Central memory CD8-positive, alpha-beta T cell (primary cell): ENCODE measurements around the gene HSPA4.

Experiments used
- ATAC-seq: fragments of 150-1000 bp; cut with Tn5 transposase; replicated peaks from 2 replicates; pipeline ENCODE4 v1.10.0; 2022; ENCODE audit warnings: mild to moderate bottlenecking, moderate FRiP score, moderate number of reproducible peaks; ENCODE audit not compliant: poor library complexity, severe bottlenecking; ENCODE audit errors: extremely low read depth
- DNase-seq, 2 donors: peaks; one replicate each; pipeline ENCODE4 v3.0.0; 2021; ENCODE audit warnings: low spot score in 2 of 2
- H3K27ac Mint-ChIP-seq: one replicate; pipeline ENCODE4 v1.8.0; 2022; ENCODE audit warnings: low read depth, mild to moderate bottlenecking, moderate library complexity, mixed read lengths
- H3K27me3 Mint-ChIP-seq: one replicate; pipeline ENCODE4 v1.8.0; 2022; ENCODE audit warnings: mixed read lengths
- H3K36me3 Mint-ChIP-seq: one replicate; pipeline ENCODE4 v1.8.0; 2022; ENCODE audit warnings: mild to moderate bottlenecking, moderate library complexity, mixed read lengths; ENCODE audit not compliant: insufficient read depth
- H3K4me1 Mint-ChIP-seq: one replicate; pipeline ENCODE4 v1.8.0; 2022; ENCODE audit warnings: mixed read lengths
- H3K4me3 Mint-ChIP-seq: one replicate; pipeline ENCODE4 v1.8.0; 2022; ENCODE audit warnings: mild to moderate bottlenecking, moderate library complexity, mixed read lengths
- H3K9me3 Mint-ChIP-seq: one replicate; pipeline ENCODE4 v1.8.0; 2022; ENCODE audit warnings: mixed read lengths

Gene HSPA4

DNA sequence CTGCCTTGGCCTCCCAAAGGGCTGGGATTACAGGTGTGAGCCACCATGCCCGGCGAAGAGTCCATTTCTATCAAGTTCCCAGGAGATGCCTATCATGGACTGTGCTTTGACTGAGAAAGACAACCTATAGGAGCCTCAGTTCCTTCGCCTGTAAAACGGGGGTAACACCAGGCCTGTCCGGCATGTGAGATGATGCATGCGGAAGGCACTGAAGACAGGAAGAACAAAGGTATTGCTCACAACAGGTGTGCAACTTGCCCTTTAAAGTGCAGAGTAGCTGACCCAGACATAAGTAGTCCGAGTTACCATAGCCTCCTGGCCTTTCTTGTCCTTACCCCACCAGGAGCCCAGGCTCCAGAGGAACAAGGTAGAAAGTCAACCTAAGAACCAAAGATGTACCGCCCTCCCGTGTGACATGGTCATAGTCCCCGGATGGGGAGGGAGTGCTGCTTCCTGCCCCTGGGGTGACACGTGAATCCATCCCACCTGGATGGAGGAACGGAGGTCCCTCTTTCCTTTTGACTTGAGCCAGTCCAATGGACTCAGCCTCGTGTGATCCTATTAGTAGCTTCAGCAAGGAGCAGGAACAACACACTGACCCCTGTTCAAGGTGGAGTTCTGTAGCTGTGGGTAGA, 60.3 kb downstream of the HSPA4 start:
- DNase-seq (no peak), ATAC-seq (no peak)
- Mint-ChIP-seq H3K36me3 (no peaks in the 10 kb centered on the region), H3K4me3 (no peak overlapping the region), H3K9me3 (no peaks in the 10 kb centered on the region), H3K27me3 (no peaks in the 10 kb centered on the region), H3K4me1 (peaks cover 18% of the 10 kb centered on the region), H3K27ac (no peak overlapping the region)

DNA sequence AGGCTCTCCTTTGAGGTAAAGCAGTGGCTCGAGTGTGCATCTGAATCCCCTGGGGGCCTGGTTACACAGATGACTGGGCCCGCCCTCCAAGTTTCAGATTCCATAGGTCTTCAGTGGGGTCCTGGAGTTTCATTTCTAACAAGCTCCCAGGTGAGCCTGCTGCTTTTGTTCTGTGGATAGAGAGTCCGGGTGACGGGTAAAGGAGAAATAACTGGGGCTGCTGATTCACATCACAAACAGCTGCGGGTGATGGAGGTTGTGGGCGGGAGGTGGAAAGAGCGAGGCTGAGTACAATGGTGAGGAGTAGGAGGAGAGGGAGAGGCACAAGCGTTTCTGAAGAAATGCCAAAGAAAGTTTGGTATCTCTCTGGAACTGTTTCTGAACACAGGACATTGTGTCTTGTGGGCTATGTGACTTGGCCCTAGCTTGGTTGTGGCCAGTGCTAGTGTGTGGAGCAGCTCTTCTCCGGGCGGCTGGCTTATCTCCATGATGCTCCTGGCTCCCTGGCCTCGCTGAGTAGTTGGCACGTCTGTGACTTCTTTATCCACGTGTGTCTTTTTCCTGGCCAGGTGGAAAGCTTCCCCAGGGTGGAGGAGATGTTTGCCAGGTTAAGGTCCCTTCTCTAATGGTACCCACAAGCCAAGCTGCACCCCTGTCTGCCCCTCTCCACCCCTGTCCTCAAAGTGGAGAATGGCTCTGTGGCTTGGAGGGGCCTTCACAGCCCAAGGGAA, 61.7 kb downstream of the HSPA4 start:
- Mint-ChIP-seq H3K4me1 (peaks cover 10% of the 10 kb centered on the region), H3K27ac (no peak overlapping the region), H3K36me3 (no peaks in the 10 kb centered on the region), H3K27me3 (no peaks in the 10 kb centered on the region), H3K4me3 (no peak overlapping the region), H3K9me3 (no peaks in the 10 kb centered on the region)
- DNase-seq (no peak), ATAC-seq (no peak)

DNA sequence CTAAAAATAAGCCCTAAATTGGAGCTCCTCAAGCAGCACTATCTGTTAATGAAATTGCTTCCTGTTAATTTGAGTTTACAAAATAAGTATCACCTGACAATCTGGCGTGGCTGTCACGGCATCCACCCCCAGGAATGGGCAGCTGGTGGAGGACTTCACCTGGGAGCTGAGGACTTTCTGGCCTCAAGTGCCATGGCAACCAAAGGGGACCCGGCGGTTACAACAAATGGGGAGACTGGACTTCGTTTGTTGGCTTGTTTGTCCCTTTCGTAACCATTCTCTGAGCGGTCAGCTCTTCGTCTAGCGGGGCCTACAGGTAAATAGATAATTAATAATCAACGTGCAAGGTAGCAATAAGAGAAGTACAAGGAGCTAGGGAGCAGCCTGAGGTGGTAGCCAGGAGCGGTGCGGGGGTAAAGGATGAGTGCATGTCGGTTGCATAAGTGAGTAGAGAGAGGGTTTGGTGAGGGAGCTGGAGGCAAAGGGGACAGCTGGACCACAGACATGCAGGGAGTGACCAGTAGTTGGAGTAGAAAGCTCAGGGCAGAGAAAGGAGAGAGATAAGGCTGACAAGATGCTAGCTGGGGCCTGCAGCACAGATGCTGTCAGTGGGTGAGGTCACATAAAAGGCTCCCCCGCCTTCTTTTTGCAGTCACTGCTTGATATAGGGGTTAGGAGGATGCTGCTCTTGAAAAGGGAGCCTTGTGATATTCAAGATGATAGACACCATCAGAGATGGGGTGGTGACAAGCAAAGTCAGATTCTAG, 62.5 kb downstream of the HSPA4 start:
- Mint-ChIP-seq H3K4me1 (peaks cover 9% of the 10 kb centered on the region), H3K4me3 (no peak overlapping the region), H3K9me3 (no peaks in the 10 kb centered on the region), H3K27me3 (no peaks in the 10 kb centered on the region), H3K27ac (no peak overlapping the region), H3K36me3 (no peaks in the 10 kb centered on the region)
- no peak for DNase-seq
- no peak for ATAC-seq

DNA sequence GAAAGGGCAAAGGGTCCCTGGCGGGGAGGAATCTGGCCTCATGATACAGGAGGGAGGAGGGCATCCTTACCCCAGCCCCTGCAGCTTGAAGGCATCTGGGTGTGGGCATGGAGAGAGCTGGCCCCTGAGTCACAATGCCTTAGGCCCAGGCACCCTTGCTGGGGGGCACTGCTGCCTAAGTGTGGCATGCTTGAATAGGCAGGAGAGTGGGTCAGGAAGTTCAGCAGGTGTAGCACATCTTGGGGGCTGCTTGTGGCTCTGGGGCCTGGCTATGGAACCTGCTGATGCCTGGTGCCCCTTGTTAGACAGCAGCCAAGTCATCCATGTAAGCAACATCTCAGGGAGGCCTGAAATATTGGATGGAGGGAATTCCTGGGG, 63.1 kb downstream of the HSPA4 start:
- Mint-ChIP-seq H3K4me1 (peaks cover 9% of the 10 kb centered on the region), H3K4me3 (no peak overlapping the region), H3K27me3 (no peaks in the 10 kb centered on the region), H3K27ac (no peak overlapping the region), H3K9me3 (no peaks in the 10 kb centered on the region), H3K36me3 (no peaks in the 10 kb centered on the region)
- no peak for ATAC-seq
- DNase-seq, result no peak

DNA sequence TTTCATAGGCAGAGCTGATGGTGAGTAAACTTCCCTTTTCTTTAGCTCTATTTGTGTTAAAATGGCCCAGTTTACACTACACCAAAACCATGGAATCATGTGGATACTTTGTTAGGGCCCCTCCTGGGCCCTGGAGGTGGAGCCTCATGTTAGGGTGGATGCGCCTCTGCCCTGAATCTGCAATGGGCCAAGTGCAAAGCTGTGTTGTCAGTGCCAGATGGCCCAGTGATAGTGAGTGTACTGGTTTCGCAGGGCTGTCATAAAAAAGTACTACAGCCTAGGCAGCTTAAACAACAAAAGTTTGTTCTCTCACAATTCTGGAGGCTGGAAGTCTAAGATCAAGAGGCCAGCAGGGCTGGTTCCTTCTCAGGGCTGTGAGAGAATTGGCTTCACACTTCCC, 64.8 kb downstream of the HSPA4 start:
- H3K4me3 Mint-ChIP-seq, result no peak overlapping the region
- no peaks in the 10 kb centered on the region for H3K9me3 Mint-ChIP-seq
- ATAC-seq, result no peak
- no peak overlapping the region for H3K27ac Mint-ChIP-seq
- H3K4me1 Mint-ChIP-seq, result no peaks in the 10 kb centered on the region
- no peaks in the 10 kb centered on the region for H3K27me3 Mint-ChIP-seq
- no peak for DNase-seq
- no peaks in the 10 kb centered on the region for H3K36me3 Mint-ChIP-seq

DNA sequence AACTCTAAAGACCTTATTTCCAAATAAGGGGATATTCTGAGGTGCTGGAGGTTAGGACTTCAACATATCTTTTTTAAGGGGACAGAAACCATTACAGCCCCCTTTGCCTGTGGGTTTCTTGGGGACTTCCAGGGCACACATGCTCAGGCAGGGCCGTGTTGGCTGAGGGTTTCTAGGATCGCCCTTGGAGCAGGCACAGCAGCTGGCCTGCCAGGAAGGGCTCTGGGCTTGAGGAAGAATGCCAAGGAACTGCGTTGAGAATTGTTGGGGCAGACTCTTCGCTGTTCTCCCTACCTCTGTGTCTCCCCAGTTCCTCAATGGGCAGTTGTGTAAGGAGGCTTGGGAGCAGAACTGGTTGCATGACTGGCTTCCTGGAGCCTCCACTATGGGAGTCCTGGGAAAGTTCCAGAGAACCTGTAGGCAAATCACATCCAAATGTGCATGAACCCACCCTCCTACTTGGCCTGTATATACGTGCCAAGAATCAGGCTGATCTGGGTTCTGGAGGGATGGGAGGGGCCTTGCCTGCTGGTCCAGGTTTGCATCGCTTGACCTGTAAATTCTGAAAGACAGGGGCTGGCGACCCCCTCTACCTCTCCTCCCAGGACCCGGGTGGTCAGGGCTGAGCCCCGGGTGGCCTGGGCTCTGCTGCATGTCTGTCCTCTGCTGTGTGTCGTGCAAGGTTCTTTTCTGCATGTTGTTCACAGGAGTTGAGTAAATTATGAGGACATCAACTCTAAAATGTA, 65.5 kb downstream of the HSPA4 start:
- Mint-ChIP-seq H3K4me1 (no peaks in the 10 kb centered on the region), H3K27me3 (no peaks in the 10 kb centered on the region), H3K4me3 (no peak overlapping the region), H3K9me3 (no peaks in the 10 kb centered on the region), H3K27ac (no peak overlapping the region), H3K36me3 (no peaks in the 10 kb centered on the region)
- no peak for ATAC-seq
- no peak for DNase-seq

DNA sequence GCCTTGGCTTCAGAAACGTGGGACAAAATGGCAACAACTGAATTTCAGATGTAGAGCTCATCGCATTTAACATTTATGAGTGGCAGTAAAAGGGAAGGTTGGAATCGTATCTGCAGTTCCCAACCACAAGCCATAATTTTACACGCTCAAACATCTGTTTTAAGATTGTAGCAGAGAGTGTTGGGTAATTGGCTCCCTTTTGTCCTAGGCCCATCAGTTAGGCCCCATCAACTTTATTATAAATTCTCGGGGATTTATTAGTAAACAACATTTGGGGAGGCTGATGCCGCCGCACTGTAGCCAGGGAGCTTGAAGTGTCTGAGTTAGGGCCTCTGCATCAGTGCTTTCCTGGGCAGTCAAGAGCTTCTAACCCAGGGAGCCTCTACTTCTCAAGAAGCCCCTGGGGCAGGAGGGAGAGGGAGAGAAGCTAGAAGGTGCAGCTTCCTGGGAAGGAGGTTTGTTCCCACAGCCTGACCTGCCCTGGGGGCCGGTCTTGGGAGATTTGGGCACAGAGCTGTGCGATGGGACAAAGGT, 66.2 kb downstream of the HSPA4 start:
- Mint-ChIP-seq H3K27ac (no peak overlapping the region), H3K36me3 (no peaks in the 10 kb centered on the region), H3K9me3 (no peaks in the 10 kb centered on the region), H3K4me1 (no peaks in the 10 kb centered on the region), H3K4me3 (no peak overlapping the region), H3K27me3 (no peaks in the 10 kb centered on the region)
- ATAC-seq (no peak), DNase-seq (no peak)

DNA sequence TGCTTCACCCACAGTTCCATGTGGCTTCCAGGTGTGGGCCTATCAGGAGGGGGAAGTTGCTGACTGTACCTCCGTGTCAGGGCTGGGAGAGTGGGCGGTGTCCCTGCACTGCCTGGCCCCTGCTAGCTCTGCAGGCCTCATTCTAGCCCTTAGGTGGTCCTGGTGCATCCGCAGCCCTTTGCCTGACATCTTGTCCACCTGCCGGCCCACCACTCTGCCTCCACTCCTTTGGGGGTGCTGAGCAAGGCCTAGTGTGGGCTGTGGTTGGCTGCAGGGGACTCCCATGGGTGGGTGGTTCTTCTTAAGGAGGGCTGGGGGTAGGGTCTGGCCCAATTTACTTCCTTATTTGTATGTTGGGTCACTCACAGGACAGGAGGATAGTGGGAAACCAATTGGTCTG, 66.9 kb downstream of the HSPA4 start:
- no peak for ATAC-seq
- Mint-ChIP-seq H3K27ac (no peak overlapping the region), H3K4me1 (no peaks in the 10 kb centered on the region), H3K9me3 (no peaks in the 10 kb centered on the region), H3K4me3 (no peak overlapping the region), H3K27me3 (peaks cover 3% of the 10 kb centered on the region), H3K36me3 (no peaks in the 10 kb centered on the region)
- no peak for DNase-seq

DNA sequence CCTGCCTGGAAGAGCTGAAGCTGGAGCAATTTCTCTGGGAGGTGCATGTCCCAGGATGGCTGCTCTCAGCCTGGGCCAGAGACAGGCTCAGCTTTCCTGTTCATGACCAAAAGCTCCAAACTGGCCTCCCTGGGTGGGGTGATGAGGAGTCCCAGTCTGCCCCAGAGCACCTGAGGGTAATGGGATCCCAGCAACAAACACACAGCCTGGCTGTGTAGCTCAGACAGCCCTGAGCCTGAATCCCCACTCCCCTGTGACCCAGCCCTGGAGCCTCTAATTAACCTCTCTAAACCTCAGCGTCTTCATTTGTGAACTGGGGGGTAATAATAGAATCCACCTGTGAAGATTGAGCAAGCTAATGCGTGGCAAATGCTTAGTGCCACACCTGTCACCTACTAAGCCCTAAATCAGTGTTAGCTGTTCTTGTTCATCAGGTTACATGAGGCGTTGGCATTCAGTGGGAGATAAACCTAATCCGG, 67.5 kb downstream of the HSPA4 start:
- Mint-ChIP-seq H3K36me3 (no peaks in the 10 kb centered on the region), H3K27ac (no peak overlapping the region)
- no peak for ATAC-seq

DNA sequence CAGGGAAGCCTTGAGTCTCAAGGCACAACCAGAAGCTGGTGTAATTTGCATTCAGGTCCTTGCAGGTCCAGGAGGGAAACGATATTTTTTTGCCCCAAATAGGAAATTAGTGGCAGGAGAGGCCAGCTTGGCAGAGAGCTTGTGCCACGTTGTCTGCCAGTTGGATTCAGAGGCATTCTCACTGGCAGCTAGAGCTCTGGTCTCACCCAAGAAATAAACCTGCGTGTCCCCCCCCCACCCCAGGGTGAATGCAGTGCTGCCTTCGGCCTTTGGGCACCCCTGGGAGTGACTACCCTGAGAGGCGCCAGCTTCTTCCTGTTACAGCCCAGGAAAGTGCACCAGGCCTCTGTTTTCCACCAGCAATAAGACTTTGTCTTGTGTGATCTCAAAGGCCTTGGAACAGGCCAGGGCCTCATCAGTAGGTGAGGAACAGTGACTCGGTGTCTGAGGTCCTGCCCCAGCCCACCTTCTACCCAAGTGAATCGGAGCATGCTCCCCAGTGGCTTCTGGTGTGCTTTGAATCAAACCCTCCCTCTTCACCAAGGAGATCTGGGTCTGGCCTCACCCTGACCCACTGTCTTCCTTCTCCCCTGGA, 68.4 kb downstream of the HSPA4 start:
- no peaks in the 10 kb centered on the region for H3K36me3 Mint-ChIP-seq

More for the DNA sequence above, 67.5 kb downstream of the HSPA4 start:
- Mint-ChIP-seq H3K4me3 (no peak overlapping the region), H3K27me3 (peaks cover 8% of the 10 kb centered on the region), H3K9me3 (no peaks in the 10 kb centered on the region), H3K4me1 (no peaks in the 10 kb centered on the region)
- DNase-seq, result no peak

DNA sequence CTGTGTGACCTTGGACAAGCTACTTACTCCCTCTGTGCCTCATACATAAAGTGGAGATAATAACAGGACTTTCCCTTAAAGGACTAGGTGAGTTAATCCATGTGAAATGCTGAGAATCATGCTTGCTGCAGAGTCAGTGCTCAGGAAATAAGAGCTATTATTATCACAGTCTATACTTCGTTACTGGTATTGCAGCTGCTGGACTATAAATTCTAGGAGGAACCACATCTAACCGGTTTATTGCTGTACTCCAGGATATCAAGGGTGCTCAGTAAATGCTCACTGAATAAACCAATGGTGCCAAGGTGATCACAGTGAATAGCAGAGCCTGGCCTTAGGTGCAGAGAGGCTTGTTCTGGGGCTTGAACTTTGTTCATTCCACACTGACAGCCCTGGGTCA, 69.3 kb downstream of the HSPA4 start:
- ATAC-seq, result no peak

More for the DNA sequence above, 68.4 kb downstream of the HSPA4 start:
- Mint-ChIP-seq H3K27ac (no peak overlapping the region), H3K4me1 (no peaks in the 10 kb centered on the region), H3K4me3 (no peak overlapping the region), H3K27me3 (peaks cover 9% of the 10 kb centered on the region), H3K9me3 (no peaks in the 10 kb centered on the region)
- no peak for DNase-seq
- ATAC-seq, result no peak

DNA sequence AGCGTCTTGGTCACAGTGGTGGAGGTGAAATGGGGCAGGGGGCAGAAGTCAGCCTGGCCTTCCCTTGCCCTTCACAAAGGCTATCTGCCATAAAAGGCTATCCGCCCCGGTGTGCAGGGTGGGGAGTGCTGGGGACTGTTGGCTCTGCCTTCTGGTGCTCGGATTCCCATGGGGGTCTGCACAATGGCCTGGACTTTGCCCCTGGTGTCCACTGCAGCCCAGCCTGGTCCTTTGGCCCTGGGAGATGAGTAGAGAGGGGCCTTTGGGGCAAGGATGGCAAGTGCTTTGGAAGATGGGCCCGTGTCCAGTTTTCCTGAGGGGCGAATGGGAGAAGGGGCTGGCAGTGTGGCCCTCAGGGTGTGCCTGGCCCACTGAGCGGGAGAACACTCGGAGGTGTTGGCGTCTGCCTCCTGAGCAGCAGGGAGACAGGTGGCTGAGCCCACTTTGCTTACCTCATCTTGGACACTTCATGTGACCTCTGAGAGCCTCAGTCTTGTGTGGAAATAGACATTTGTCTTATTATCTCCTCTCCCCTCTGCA, 69.9 kb downstream of the HSPA4 start:
- H3K36me3 Mint-ChIP-seq, result no peaks in the 10 kb centered on the region
- no peak overlapping the region for H3K4me3 Mint-ChIP-seq
- H3K27ac Mint-ChIP-seq, result no peak overlapping the region
- H3K27me3 Mint-ChIP-seq, result peaks cover 18% of the 10 kb centered on the region
- ATAC-seq (no peak), DNase-seq (no peak)
- H3K4me1 Mint-ChIP-seq, result no peaks in the 10 kb centered on the region
- H3K9me3 Mint-ChIP-seq, result no peaks in the 10 kb centered on the region

More for the DNA sequence above, 69.3 kb downstream of the HSPA4 start:
- no peak for DNase-seq
- Mint-ChIP-seq H3K27me3 (peaks cover 12% of the 10 kb centered on the region), H3K9me3 (no peaks in the 10 kb centered on the region), H3K4me3 (no peak overlapping the region), H3K4me1 (no peaks in the 10 kb centered on the region), H3K27ac (no peak overlapping the region), H3K36me3 (no peaks in the 10 kb centered on the region)
